KBM-7 (cell line): Measurements from ENCODE around the gene RIBC2.
A peak's percentile ranks its signal among the peaks of the same experiment; 100 is the strongest.
"Not testable (repeated sequence)": the region's sequence is repeated elsewhere in the genome, so short reads cannot be mapped to it uniquely, and the experiment has no call there.

Experiments
- DNase-seq: peaks from one replicate; pipeline ENCODE4 v3.0.0-alpha.2; 2015
- in situ Hi-C: fragments of 300-500 bp; cut with MboI; formaldehyde crosslinking; loops from 2 replicates; pipeline ENCODE4 v1.14.3; 2020; ENCODE audit warnings: low sequenced_read_pairs, low pct_unique_long_range_greater_than_20kb, mixed read lengths

The RIBC2 gene

GRCh38 chr22:45462034-45462655, 48.7 kb downstream of the RIBC2 start:
- no peak for DNase-seq
- in situ Hi-C loops, result no loop called here

GRCh38 chr22:45463691-45464090, 50.2 kb downstream of the RIBC2 start:
- in situ Hi-C loops, DNase-seq: not testable (repeated sequence)

- in situ Hi-C loops, result no loop called here
- no peak for DNase-seq
Measured at GRCh38 chr22:45465633-45466032, 52.1 kb downstream of the RIBC2 start.

GRCh38 chr22:45468872-45469271, 55.4 kb downstream of the RIBC2 start:
- no peak for DNase-seq

GRCh38 chr22:45469281-45470073, 56.0 kb downstream of the RIBC2 start:
- DNase-seq, result peak; percentile 34
- in situ Hi-C loops, result no loop called here

More at GRCh38 chr22:45468872-45469271, 55.4 kb downstream of the RIBC2 start:
- in situ Hi-C loops, result no loop called here

GRCh38 chr22:45470871-45471270, 57.4 kb downstream of the RIBC2 start:
- in situ Hi-C loops, result no loop called here
- no peak for DNase-seq

GRCh38 chr22:45472426-45472825, 58.9 kb downstream of the RIBC2 start:
- DNase-seq, result no peak
- in situ Hi-C loops, result no loop called here

- in situ Hi-C loops, result no loop called here
- no peak for DNase-seq
Measured at GRCh38 chr22:45473626-45474237, 60.2 kb downstream of the RIBC2 start.

- DNase-seq, result no peak
- in situ Hi-C loops, result no loop called here
Measured at GRCh38 chr22:45475063-45475747, 61.7 kb downstream of the RIBC2 start.

- DNase-seq, result no peak
- in situ Hi-C loops, result no loop called here
Measured at GRCh38 chr22:45475851-45476514, 62.5 kb downstream of the RIBC2 start.

GRCh38 chr22:45476814-45477213, 63.3 kb downstream of the RIBC2 start:
- no peak for DNase-seq
- in situ Hi-C loops, result no loop called here

GRCh38 chr22:45477366-45478107, 64.0 kb downstream of the RIBC2 start:
- DNase-seq, result no peak
- in situ Hi-C loops, result no loop called here

GRCh38 chr22:45478108-45478771, 64.7 kb downstream of the RIBC2 start:
- DNase-seq, result no peak
- in situ Hi-C loops, result no loop called here

- DNase-seq, result no peak
- in situ Hi-C loops, result no loop called here
Measured at GRCh38 chr22:45480717-45481116, 67.2 kb downstream of the RIBC2 start.

- no peak for DNase-seq
- in situ Hi-C loops, result no loop called here
Measured at GRCh38 chr22:45481661-45482060, 68.2 kb downstream of the RIBC2 start.
